ENCODE results near the gene SLC34A1. TPM values are rescaled to one million over a fixed set of nuclear protein-coding genes. Genes with fewer than 3 reads are reported as not detected.
A peak's percentile ranks its signal among the peaks of the same experiment; 100 is the strongest.

SLC34A1 gene
- total and polyA plus RNA-seq, 4 experiments from 2014 or later: 0.11 TPM; not detected in 3

GRCh38 chr5:177432839-177433657 is 48.8 kb downstream of the SLC34A1 start:
- peaks cover 38 to 97% (median 63%) of the 10 kb centered on the region in 4 donors for H3K4me1 Mint-ChIP-seq
- peak overlapping the region; percentile 87 for H3K27ac ChIP-seq (ENCODE audit: low read depth, low read length)
- ChIA-PET CTCF (ENCODE audit: partially characterized antibody) (interaction anchor here (7.6 to 14.2 kb wide), 4 partner anchors 12 to 43 kb away, joined by 55 to 307 read pairs (median 109); partner anchors contain the start of genes F12, PFN3 and PRR7), POLR2A (ENCODE audit: partially characterized antibody) (interaction anchor here (1.2 to 14.3 kb wide), 12 partner anchors 9 to 72 kb away, joined by 3 to 1171 read pairs (median 6); partner anchors contain the start of genes GRK6, PFN3 and PRR7)
- peaks cover 75% of the 10 kb centered on the region for H3K36me3 ChIP-seq (ENCODE audit: insufficient read depth, low read length)
- H3K36me3 Mint-ChIP-seq: peaks cover 59 to 73% of the 10 kb centered on the region in 2 donors
- H3K27me3 ChIP-seq (ENCODE audit: insufficient read depth, low read length): no peaks in the 10 kb centered on the region
- H3K9me3 ChIP-seq (ENCODE audit: control insufficient read depth in 1 of 2, low read length in 2 of 2): no peaks in the 10 kb centered on the region
- peaks cover 0 to 1% (median 0%) of the 10 kb centered on the region in 8 donors for H3K9me3 Mint-ChIP-seq
- DNase-seq: no peak
- intact Hi-C loops (cut with micrococcal nuclease): no loop called here
- H3K27me3 Mint-ChIP-seq: no peaks in the 10 kb centered on the region
- H3K4me1 ChIP-seq (ENCODE audit: insufficient read depth, low read length): peaks cover 98% of the 10 kb centered on the region
- H3K4me3 ChIP-seq (ENCODE audit: low read length in 2 of 2): peak overlapping the region; percentile 23 to 87
- H3K27ac Mint-ChIP-seq: peak overlapping the region; percentile 64 to 96 (median 74)
- peak overlapping the region; percentile 20 to 72 (median 60) for H3K4me3 Mint-ChIP-seq

- Mint-ChIP-seq H3K4me3 (peak overlapping the region in 7 of 8 donors; percentile 44 to 86 (median 72)), H3K27ac (peak overlapping the region in 6 of 7 donors; percentile 37 to 96 (median 92)), H3K9me3 (peaks cover 0 to 4% (median 0%) of the 10 kb centered on the region in 8 donors), H3K36me3 (peaks cover 66 to 77% of the 10 kb centered on the region in 2 donors), H3K4me1 (peaks cover 44 to 97% (median 65%) of the 10 kb centered on the region in 4 donors), H3K27me3 (no peaks in the 10 kb centered on the region)
- Histone ChIP-seq H3K27ac (ENCODE audit: low read depth, low read length) (peak overlapping the region; percentile 87), H3K36me3 (ENCODE audit: insufficient read depth, low read length) (peaks cover 81% of the 10 kb centered on the region), H3K4me1 (ENCODE audit: insufficient read depth, low read length) (peaks cover 98% of the 10 kb centered on the region), H3K4me3 (ENCODE audit: low read length in 2 of 2) (no peak overlapping the region), H3K27me3 (ENCODE audit: insufficient read depth, low read length) (no peaks in the 10 kb centered on the region), H3K9me3 (ENCODE audit: control insufficient read depth in 1 of 2, low read length in 2 of 2) (no peaks in the 10 kb centered on the region)
- intact Hi-C loops (cut with micrococcal nuclease): loop anchor here (1.0 kb wide), 1 partner anchor 7 kb away; the partner anchor contains the start of gene GRK6
- ChIA-PET CTCF (ENCODE audit: partially characterized antibody) (interaction anchor here (0.8 to 14.2 kb wide), 4 partner anchors 12 to 43 kb away, joined by 3 to 307 read pairs (median 56); partner anchors contain the start of genes F12, PFN3 and PRR7), POLR2A (ENCODE audit: partially characterized antibody) (interaction anchor here (0.9 to 14.3 kb wide), 8 partner anchors 10 to 73 kb away, joined by 3 to 1171 read pairs (median 4); partner anchors contain the start of genes F12, GRK6, PFN3 and PRR7)
- DNase-seq: no peak
These were observed 49.5 kb downstream of the SLC34A1 start for GRCh38 chr5:177433658-177434217.

DNA sequence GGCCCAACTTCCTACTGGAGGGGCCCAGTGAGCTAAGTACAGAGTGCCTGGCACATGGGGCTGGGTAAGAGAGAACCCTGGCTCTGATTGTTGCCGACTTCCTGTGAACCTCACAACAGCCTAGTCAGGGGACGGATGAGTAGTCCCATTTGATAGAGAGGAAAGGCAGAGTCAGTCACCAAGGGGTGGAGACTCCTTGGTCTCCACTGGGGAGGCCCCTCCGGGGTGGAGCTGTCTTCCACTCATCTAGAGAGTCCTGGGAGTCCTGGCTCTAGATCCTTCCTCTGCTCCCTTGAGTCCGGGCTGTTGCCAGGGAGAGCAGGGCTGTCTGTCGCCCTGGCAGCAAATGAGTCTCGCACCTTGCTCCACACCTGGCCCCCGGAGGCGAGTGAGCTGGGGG is 50.2 kb downstream of the SLC34A1 start:
- CTCF ChIA-PET (ENCODE audit: partially characterized antibody): interaction anchor here (0.8 to 14.2 kb wide), 4 partner anchors 11 to 44 kb away, joined by 3 to 307 read pairs (median 56); partner anchors contain the start of genes F12, PFN3 and PRR7
- H3K36me3 Mint-ChIP-seq: peaks cover 63 to 74% of the 10 kb centered on the region in 2 donors

GRCh38 chr5:177434942-177435738 is 50.9 kb downstream of the SLC34A1 start:
- Mint-ChIP-seq H3K4me1 (peaks cover 41 to 94% (median 63%) of the 10 kb centered on the region in 4 donors), H3K4me3 (peak overlapping the region in 3 of 8 donors; percentile 10 to 46 (median 28)), H3K9me3 (peaks cover 0 to 4% (median 0%) of the 10 kb centered on the region in 8 donors), H3K27me3 (no peaks in the 10 kb centered on the region), H3K36me3 (peaks cover 70 to 75% of the 10 kb centered on the region in 2 donors), H3K27ac (peak overlapping the region; percentile 17 to 90 (median 59))
- intact Hi-C loops (cut with micrococcal nuclease): loop anchor here (1.0 kb wide), 1 partner anchor 9 kb away; the partner anchor contains the start of gene GRK6
- Histone ChIP-seq H3K9me3 (ENCODE audit: control insufficient read depth in 1 of 2, low read length in 2 of 2) (no peaks in the 10 kb centered on the region), H3K4me3 (ENCODE audit: low read length in 2 of 2) (no peak overlapping the region), H3K36me3 (ENCODE audit: insufficient read depth, low read length) (peaks cover 77% of the 10 kb centered on the region), H3K27ac (ENCODE audit: low read depth, low read length) (peak overlapping the region; percentile 87), H3K4me1 (ENCODE audit: insufficient read depth, low read length) (peaks cover 99% of the 10 kb centered on the region), H3K27me3 (ENCODE audit: insufficient read depth, low read length) (no peaks in the 10 kb centered on the region)
- ChIA-PET CTCF (ENCODE audit: partially characterized antibody) (interaction anchor here (1.1 to 14.2 kb wide), 4 partner anchors 10 to 125 kb away, joined by 3 to 307 read pairs (median 58); partner anchors contain the start of genes F12, PFN3 and PRR7), POLR2A (ENCODE audit: partially characterized antibody) (interaction anchor here (0.6 to 14.3 kb wide), 7 partner anchors 11 to 77 kb away, joined by 3 to 1171 read pairs (median 40); partner anchors contain the start of genes GRK6, PFN3 and PRR7)
- no peak for DNase-seq

More for the DNA sequence above, 50.2 kb downstream of the SLC34A1 start:
- DNase-seq: peak in 4 of 5 donors; percentile 40 to 77 (median 49)
- POLR2A ChIA-PET (ENCODE audit: partially characterized antibody): interaction anchor here (0.9 to 14.3 kb wide), 8 partner anchors 11 to 73 kb away, joined by 3 to 1171 read pairs (median 4); partner anchors contain the start of genes F12, GRK6, PFN3 and PRR7
- Mint-ChIP-seq H3K4me1 (peaks cover 40 to 94% (median 63%) of the 10 kb centered on the region in 4 donors), H3K27ac (peak overlapping the region; percentile 86 to 94 (median 91)), H3K9me3 (peaks cover 0 to 4% (median 0%) of the 10 kb centered on the region in 8 donors), H3K4me3 (peak overlapping the region; percentile 67 to 87 (median 78)), H3K27me3 (no peaks in the 10 kb centered on the region)
- H3K4me3 ChIP-seq (ENCODE audit: low read length in 2 of 2): no peak overlapping the region
- H3K27ac ChIP-seq (ENCODE audit: low read depth, low read length): peak overlapping the region; percentile 87
- no peaks in the 10 kb centered on the region for H3K27me3 ChIP-seq (ENCODE audit: insufficient read depth, low read length)
- H3K4me1 ChIP-seq (ENCODE audit: insufficient read depth, low read length): peaks cover 99% of the 10 kb centered on the region
- intact Hi-C loops (cut with micrococcal nuclease): loop anchor here (1.0 kb wide), 1 partner anchor 8 kb away; the partner anchor contains the start of gene GRK6
- H3K36me3 ChIP-seq (ENCODE audit: insufficient read depth, low read length): peaks cover 83% of the 10 kb centered on the region
- no peaks in the 10 kb centered on the region for H3K9me3 ChIP-seq (ENCODE audit: control insufficient read depth in 1 of 2, low read length in 2 of 2)

- intact Hi-C loops (cut with micrococcal nuclease): no loop called here
- CTCF ChIA-PET (ENCODE audit: partially characterized antibody): interaction anchor here (1.5 to 26.1 kb wide), 4 partner anchors 10 to 126 kb away, joined by 5 to 821 read pairs (median 6); partner anchors contain the start of genes F12, GRK6 and PFN3
- peak overlapping the region; percentile 87 for H3K27ac ChIP-seq (ENCODE audit: low read depth, low read length)
- Mint-ChIP-seq H3K27ac (peak overlapping the region in 5 of 7 donors; percentile 61 to 91 (median 86)), H3K9me3 (peaks cover 0 to 4% (median 0%) of the 10 kb centered on the region in 8 donors), H3K27me3 (no peaks in the 10 kb centered on the region), H3K36me3 (peaks cover 67 to 74% of the 10 kb centered on the region in 2 donors), H3K4me3 (no peak overlapping the region), H3K4me1 (peaks cover 37 to 91% (median 60%) of the 10 kb centered on the region in 4 donors)
- H3K9me3 ChIP-seq (ENCODE audit: control insufficient read depth in 1 of 2, low read length in 2 of 2): no peaks in the 10 kb centered on the region
- H3K4me3 ChIP-seq (ENCODE audit: low read length in 2 of 2): no peak overlapping the region
- POLR2A ChIA-PET (ENCODE audit: partially characterized antibody): interaction anchor here (0.7 to 20.7 kb wide), 5 partner anchors 8 to 33 kb away, joined by 3 to 1171 read pairs (median 55); partner anchors contain the start of genes F12, GRK6 and PRR7
- peaks cover 99% of the 10 kb centered on the region for H3K4me1 ChIP-seq (ENCODE audit: insufficient read depth, low read length)
- no peak for DNase-seq
- H3K36me3 ChIP-seq (ENCODE audit: insufficient read depth, low read length): peaks cover 77% of the 10 kb centered on the region
- no peaks in the 10 kb centered on the region for H3K27me3 ChIP-seq (ENCODE audit: insufficient read depth, low read length)
These were observed 51.8 kb downstream of the SLC34A1 start for GRCh38 chr5:177435847-177436536.

All from CD4-positive, alpha-beta memory T cell (primary cell).